Superior temporal gyrus (tissue), 1 donor: Measurements from ENCODE around the gene ARHGAP35.
A peak's percentile ranks its signal among the peaks of the same experiment; 100 is the strongest.
"Not testable (repeated sequence)": the region's sequence is repeated elsewhere in the genome, so short reads cannot be mapped to it uniquely, and the experiment has no call there.

Source experiments
- DNase-seq: peaks from one replicate; pipeline ENCODE4 v3.0.0-alpha.2; 2016; ENCODE audit errors: extremely low spot score

The ARHGAP35 gene

DNA sequence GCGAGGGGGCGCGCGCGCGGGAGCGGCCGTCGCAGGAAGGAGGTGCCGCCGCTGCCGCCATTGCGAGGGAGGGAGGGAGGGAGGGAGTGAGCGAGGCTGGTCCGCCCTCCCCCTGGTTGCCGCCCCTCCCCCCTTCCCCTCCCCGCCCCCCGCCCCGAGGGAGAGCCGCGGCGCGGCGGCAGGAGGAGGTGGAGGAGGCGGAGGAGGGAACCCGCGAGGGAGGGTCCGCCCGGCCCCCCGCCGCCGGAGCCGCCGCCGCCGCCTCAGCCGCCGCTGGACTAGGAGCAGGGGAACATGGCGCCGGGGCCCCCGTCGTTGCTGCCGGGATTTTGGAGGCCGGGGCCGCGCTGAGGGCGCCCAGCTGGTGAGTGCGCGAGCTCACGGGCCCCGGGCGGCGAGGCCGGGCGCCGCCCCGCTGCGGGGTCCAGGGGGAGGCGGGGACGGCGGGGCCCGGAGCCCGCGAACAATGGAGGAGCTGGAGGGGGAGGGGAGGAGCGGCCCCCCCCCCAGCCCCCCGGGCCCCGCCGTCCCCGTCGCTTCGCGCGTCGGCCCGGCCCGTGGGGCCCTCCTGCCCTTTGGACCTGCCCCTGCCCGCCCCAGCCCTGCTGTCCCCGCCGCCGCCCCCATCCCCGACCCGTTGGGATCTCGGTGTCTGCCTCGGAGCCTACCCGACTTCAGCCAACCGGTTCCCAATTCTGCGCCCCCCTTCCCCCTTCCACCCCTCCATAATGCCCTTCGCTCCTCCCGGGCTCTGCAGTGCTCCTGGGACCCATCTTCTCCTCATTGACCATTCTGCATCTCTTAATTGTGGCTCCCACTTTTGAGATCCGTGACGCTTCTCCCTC, at the start of gene ARHGAP35:
ARHGAP35 (plus strand) TSS at position 152 of the 845 bp plus-strand sequence. CDS start 57,679 bp downstream, outside the sequence.
- DNase-seq: no peak

- no peak for DNase-seq
Observed at GRCh38 chr19:46812977-46813838, 47.6 kb upstream of the ARHGAP35 start.

- DNase-seq: no peak
Observed at GRCh38 chr19:46813839-46814358, 46.9 kb upstream of the ARHGAP35 start.

DNA sequence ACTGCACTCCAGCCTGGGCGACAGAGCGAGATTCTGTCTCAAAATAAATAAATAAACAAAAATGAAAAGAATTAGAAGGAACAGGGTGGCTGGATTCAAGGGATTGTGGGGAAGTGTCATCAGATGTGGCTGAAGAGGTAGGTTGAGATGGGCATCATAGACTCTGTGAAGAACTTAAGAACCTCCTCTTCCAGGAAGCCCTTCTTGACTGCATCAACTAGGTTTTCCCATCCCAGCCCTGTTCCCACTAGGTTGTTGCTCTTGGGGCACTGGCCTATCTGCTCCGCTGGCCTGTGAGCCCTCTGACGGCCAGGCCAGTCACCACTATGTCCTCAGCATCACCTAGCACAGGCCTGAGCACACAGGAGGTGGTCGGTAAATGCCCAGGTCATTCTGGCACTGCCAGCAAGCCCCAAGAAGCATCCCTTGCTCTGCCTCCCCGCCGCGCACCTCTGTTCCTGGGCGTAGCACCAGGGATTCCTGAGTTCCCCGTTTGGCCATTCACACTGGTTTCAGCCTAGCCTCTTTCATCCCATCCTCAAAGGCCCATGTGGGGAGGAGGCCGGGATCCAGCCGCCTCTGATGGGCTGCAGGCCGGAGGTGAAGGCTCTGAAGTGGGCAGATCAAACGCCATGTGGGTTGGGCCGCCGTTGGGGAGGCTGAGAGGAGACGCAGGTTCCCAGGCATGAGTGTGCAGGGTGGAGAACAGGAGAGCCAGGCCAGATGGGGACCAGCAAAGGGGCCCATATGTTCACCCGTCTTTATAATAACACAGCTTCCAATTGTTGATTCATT, 44.8 kb upstream of the ARHGAP35 start:
- DNase-seq: no peak

- no peak for DNase-seq
Observed at GRCh38 chr19:46818812-46819211, 42.0 kb upstream of the ARHGAP35 start.

GRCh38 chr19:46821512-46822409, 39.0 kb upstream of the ARHGAP35 start:
- DNase-seq: no peak

DNA sequence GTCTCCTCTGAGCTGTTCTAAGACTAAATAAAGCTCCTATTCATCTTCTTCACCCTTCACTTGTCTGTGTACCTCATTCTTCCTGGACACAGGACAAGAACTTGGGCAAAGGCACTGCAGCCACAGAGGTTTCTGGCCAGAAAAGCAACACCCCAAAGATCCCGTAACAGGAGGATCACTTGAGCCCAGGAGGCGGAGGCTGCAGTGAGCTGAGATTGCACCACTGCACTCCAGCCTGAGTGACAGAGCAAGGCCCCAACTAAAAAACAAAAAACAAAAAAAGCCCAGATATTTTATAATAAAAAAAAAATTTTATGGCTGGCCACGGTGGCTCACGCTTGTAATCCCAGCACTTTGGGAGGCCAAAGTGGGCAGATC, 38.4 kb upstream of the ARHGAP35 start:
- DNase-seq: not testable (repeated sequence)

DNA sequence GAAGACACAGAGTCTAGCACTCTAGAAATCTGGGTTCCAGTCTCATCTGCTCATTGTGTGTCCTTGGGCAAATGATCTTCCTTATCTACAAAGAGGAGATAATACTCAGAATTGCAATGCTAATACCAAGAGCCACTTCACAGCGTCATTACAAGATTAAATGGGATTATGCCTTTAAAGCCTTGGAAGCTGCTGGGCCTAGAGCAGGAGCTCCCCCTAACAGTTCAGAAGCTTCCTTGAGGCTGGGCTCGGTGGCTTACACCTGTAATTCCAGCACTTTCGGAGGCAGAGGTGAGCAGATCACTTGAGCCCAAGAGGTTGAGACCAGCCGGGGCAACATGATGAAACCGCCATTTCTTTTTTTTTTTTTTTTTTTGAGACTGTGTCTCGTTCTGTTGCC, 37.7 kb upstream of the ARHGAP35 start:
- DNase-seq: no peak

GRCh38 chr19:46824890-46825730, 35.7 kb upstream of the ARHGAP35 start:
- no peak for DNase-seq

DNA sequence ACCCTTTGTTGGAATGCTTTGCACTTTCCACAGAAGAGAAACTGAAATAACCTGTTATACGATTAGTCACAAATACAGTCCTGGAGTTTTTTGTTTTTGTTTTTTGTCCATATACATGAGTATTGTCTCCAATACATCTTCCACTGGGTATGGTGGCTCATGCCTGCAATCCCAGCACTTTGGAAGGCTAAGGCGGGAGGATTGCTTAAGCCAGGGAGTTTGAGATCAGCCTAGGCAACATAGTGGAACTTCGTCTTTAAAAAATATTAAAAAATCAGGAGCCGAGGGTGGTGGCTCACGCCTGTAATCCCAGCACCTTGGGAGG, 35.1 kb upstream of the ARHGAP35 start:
- DNase-seq: no peak

DNA sequence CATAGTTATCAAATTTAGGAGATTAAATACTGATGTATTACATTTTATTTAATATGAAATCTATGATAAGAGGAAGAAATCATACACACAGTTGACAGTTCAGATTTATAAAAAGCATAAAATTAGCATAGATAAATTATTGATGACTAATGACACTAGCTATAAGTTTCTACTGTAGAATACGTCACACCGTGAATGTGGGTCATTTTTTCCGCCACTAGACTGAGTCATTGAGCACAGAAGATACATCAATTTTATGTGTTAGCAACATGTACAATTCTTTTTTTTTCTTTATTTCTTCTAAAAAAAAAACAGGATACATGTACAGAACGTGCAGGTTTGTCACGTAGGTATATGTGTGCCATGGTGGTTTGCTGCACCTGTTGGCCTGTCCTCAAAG, 32.3 kb upstream of the ARHGAP35 start:
- no peak for DNase-seq

DNA sequence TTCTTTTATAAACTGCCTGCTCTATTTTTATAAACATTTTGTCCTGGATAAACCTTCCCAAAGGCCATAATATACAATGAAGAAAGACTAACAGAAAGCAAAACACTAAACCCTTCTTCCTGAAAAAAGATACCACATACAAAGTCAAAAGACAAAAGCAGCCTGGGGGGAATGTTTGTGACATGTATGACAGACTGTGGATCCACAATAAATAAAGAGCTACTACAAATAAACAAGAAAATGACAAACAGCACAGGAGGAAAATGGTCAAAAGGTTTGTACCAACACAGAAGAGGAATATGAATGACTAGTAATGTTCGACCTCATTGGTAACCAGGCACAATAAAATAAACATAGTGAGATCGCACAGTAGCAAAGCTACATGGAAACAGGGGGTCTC, 29.9 kb upstream of the ARHGAP35 start:
- DNase-seq: no peak

- no peak for DNase-seq
Observed at GRCh38 chr19:46834121-46834520, 26.7 kb upstream of the ARHGAP35 start.

- no peak for DNase-seq
Observed at GRCh38 chr19:46834984-46835383, 25.8 kb upstream of the ARHGAP35 start.

DNA sequence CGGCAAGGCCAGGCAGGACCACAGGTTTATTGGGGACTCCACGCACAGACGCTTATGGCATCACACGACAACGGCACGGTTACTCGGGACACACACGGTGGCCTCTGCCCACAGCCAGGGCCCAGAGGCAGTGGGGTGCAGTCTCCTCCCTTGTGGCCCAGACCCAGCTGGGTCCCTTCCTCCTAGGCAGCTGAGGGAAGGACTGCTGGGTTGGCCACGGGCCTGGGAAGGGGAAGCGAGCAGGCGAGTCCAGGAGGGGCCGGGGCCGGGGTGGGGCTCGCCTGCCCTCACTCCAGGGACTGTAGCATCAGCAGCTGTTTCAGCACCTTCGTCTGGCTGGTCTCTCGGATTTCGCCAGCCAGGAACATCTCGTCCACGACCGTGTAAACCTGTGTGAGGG, 22.6 kb upstream of the ARHGAP35 start:
- DNase-seq: no peak

- no peak for DNase-seq
Observed at GRCh38 chr19:46839752-46840497, 20.9 kb upstream of the ARHGAP35 start.

GRCh38 chr19:46840498-46840942, 20.3 kb upstream of the ARHGAP35 start:
- DNase-seq: peak; percentile 82

- no peak for DNase-seq
Observed at GRCh38 chr19:46841458-46842083, 19.2 kb upstream of the ARHGAP35 start.

DNA sequence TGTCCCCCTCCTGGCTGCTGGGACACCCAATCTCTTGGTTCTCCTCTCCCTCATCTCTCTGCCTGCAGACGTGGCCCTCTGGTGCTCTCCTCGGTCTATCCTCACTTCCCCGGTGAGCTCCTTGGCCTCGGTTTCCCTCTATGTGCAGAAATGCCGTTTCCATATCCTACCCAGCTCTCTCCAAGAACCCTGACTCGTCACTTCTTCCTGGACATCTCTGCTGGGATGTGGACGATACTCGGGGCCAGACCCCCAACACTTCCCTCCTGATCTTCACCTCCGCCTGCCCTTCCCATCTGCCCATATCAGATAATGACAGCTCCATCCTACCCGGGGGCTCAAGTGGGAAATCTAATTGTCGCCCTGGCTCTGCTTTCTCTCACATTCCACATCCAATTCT, 18.0 kb upstream of the ARHGAP35 start:
- DNase-seq: no peak
